Esophagus muscularis mucosa (tissue), 4 donors: ENCODE data around the gene CLIP4.

Experiments
- CTCF ChIP-seq, 3 experiments: fragments of 200-600 bp in 2 of 3; fragments of 450-650 bp in 1 of 3; sonication (generic) in 2 of 3; IDR thresholded peaks; one replicate each; pipeline ENCODE4 v1.5.1; 2017 to 2019; ENCODE audit warnings: antibody characterized with exemption in 3 of 3, mild to moderate bottlenecking in 2 of 3, moderate library complexity in 1 of 3
- EP300 ChIP-seq: sonication (generic); formaldehyde crosslinking; IDR thresholded peaks from one replicate; pipeline ENCODE4 v1.6.1; 2017; ENCODE audit warnings: antibody characterized with exemption
- POLR2AphosphoS5 ChIP-seq, 2 donors: sonication (generic); formaldehyde crosslinking; IDR thresholded peaks; one replicate each; pipeline ENCODE4 v1.6.1; 2017; ENCODE audit warnings: antibody characterized with exemption in 2 of 2

DNA sequence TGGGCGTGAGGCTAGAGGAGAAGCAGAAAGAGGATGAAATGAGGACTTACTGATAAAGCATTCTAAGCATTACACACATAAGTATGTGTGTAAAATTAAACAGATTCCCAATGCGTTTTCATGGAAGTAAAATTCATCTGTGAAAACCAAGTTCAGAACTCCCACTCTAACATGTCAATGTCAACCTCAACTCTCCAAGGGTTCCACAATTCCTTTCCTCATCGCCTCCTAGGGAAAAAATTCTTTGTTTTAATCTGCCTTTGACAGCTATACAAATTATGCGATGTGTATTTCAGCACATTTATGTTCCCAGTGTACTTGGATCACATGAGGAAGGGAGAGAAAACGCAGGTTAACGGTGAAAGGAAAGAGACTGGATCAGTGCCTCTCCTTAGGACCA, 76.6 kb downstream of the CLIP4 start:
- TF ChIP-seq POLR2AphosphoS5 (IDR thresholded peaks at IDR 0.05) (no peak), EP300 (no peak), CTCF (IDR thresholded peaks at IDR 0.05) (no peak)
